CD8-positive, alpha-beta memory T cell (primary cell): ENCODE measurements around the gene AP4S1. TPM values are rescaled to one million over a fixed set of nuclear protein-coding genes. Genes with fewer than 3 reads are reported as not detected.
"Not testable (repeated sequence)": the region's sequence is repeated elsewhere in the genome, so short reads cannot be mapped to it uniquely, and the experiment has no call there.

Experiments used
- CTCF ChIA-PET: fragments of 350-600 bp; sonication (Branson Sonifier 250); formaldehyde crosslinking; loops from one replicate; lab custom pipeline; 2021; ENCODE audit warnings: antibody characterized with exemption; lab: Charles Lee
- POLR2A ChIA-PET: fragments of 350-600 bp; sonication (Branson Sonifier 250); formaldehyde crosslinking; loops from one replicate; lab custom pipeline; 2021; ENCODE audit warnings: antibody characterized with exemption; lab: Charles Lee
- DNase-seq, 5 donors: peaks; one replicate each; pipeline versions ENCODE4 v3.0.0 to v3.0.0-alpha.2; 2020 to 2022; ENCODE audit warnings: mixed read lengths in 1 of 5
- H3K27ac ChIP-seq: one replicate; pipeline ENCODE4 v1.7.0; 2013; ENCODE audit warnings: low read depth, mild to moderate bottlenecking, low read length, moderate library complexity
- H3K27me3 ChIP-seq: 2 replicates; pipeline ENCODE4 v1.7.0; 2013; ENCODE audit warnings: low read length, mild to moderate bottlenecking; ENCODE audit not compliant: insufficient read depth, poor library complexity, severe bottlenecking
- H3K36me3 ChIP-seq: 2 replicates; pipeline ENCODE4 v1.7.0; 2013; ENCODE audit warnings: mild to moderate bottlenecking, low read length, moderate library complexity; ENCODE audit not compliant: insufficient read depth
- H3K4me1 ChIP-seq: 2 replicates; pipeline ENCODE4 v1.7.0; 2013; ENCODE audit warnings: mild to moderate bottlenecking, low read length, moderate library complexity; ENCODE audit not compliant: insufficient read depth
- H3K4me3 ChIP-seq: 2 replicates; pipeline ENCODE4 v1.7.0; 2013; ENCODE audit warnings: mild to moderate bottlenecking, low read length
- H3K9me3 ChIP-seq: 2 replicates; pipeline ENCODE4 v1.7.0; 2013; ENCODE audit warnings: mild to moderate bottlenecking, low read length
- H3K27ac Mint-ChIP-seq, 8 donors: one replicate each; pipeline ENCODE4 v1.8.0; 2020 to 2021; ENCODE audit warnings: mixed read lengths in 8 of 8, mild to moderate bottlenecking in 6 of 8, inconsistent platforms in 3 of 8, moderate library complexity in 3 of 8
- H3K27me3 Mint-ChIP-seq, 2 donors: one replicate each; pipeline ENCODE4 v1.8.0; 2020 to 2021; ENCODE audit warnings: mixed read lengths in 2 of 2, mild to moderate bottlenecking in 1 of 2, moderate library complexity in 1 of 2
- H3K36me3 Mint-ChIP-seq, 3 donors: one replicate each; pipeline ENCODE4 v1.8.0; 2020 to 2021; ENCODE audit warnings: mixed read lengths in 3 of 3, inconsistent platforms in 1 of 3, mild to moderate bottlenecking in 1 of 3
- H3K4me1 Mint-ChIP-seq, 3 donors: one replicate each; pipeline ENCODE4 v1.8.0; 2020 to 2021; ENCODE audit warnings: mixed read lengths in 3 of 3, inconsistent platforms in 1 of 3, mild to moderate bottlenecking in 1 of 3
- H3K4me3 Mint-ChIP-seq, 7 donors: one replicate each; pipeline ENCODE4 v1.8.0; 2020 to 2021; ENCODE audit warnings: mixed read lengths in 7 of 7, mild to moderate bottlenecking in 6 of 7, moderate library complexity in 4 of 7, inconsistent platforms in 2 of 7
- H3K9me3 Mint-ChIP-seq, 5 donors: one replicate each; pipeline ENCODE4 v1.8.0; 2020 to 2022; ENCODE audit warnings: mixed read lengths in 5 of 5, mild to moderate bottlenecking in 3 of 5, moderate library complexity in 2 of 5, inconsistent platforms in 1 of 5
- polyA plus RNA-seq: library from polyadenylated mRNA; unstranded; fragments of 300-500 nt; fragmentation: Illumina TruSeq; gene quantifications from one replicate; pipeline ENCODE4 v1.2.3, GENCODE V29; 2021
- total RNA-seq, 2 experiments: library from RNA; stranded (reverse); gene quantifications; one replicate each; pipeline ENCODE4 v1.2.3, GENCODE V29; 2021

AP4S1 gene
- total and polyA plus RNA-seq, 3 experiments from 2014 or later: 7.1 to 10.8 (median 9.9) TPM

DNA sequence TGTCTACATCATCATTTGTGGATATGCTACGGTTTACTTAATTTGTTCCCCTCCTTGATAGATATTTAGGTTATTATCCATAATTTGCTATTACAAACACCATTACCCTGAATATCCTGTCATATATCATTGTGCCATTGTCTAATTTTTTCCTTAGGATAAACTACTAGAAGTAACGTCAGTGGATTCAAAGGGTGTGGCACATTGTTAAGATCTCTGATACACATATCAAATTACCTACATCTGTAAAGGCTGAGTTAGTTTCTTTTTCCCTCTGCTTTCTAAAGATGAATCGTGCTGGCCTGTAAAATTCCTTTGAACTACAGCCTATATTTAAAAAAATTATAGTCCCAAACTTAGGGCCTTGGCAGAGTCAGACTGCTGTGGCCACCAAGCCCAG is 54.6 kb downstream of the AP4S1 start:
- Mint-ChIP-seq H3K36me3 (peaks cover 4 to 54% (median 18%) of the 10 kb centered on the region in 3 donors), H3K4me1 (no peaks in the 10 kb centered on the region), H3K27me3 (peaks cover 0 to 1% of the 10 kb centered on the region in 2 donors), H3K9me3 (peaks cover 0 to 3% (median 0%) of the 10 kb centered on the region in 5 donors), H3K27ac (peak overlapping the region in 2 of 8 donors; percentile 54 to 81), H3K4me3 (no peak overlapping the region)
- Histone ChIP-seq H3K4me1 (no peaks in the 10 kb centered on the region), H3K4me3 (no peak overlapping the region), H3K36me3 (no peaks in the 10 kb centered on the region), H3K27me3 (no peaks in the 10 kb centered on the region), H3K9me3 (no peaks in the 10 kb centered on the region), H3K27ac (no peak overlapping the region)
- ChIA-PET POLR2A (no interaction called here), CTCF (no interaction called here)
- no peak for DNase-seq

DNA sequence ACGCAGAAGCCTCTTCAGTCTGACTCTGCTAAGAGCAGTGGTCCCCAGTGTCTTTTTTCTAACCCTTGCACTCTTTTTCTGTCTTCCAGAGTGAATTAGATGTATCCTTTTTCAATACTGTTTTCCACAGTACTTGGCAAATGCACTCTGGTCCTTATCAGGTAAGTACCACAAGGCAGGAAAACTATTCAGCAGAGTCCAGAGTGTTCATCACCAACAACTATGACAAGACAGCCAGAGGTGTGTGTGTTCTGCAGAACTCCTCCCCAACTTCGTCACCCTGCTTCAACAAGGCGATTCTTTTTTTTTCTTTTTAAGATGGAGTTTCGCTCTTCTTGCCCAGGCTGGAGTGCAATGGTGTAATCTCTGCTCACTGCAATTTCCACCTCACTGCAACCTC is 55.0 kb downstream of the AP4S1 start:
- H3K4me1 Mint-ChIP-seq: no peaks in the 10 kb centered on the region
- Histone ChIP-seq H3K27ac (no peak overlapping the region), H3K36me3 (no peaks in the 10 kb centered on the region), H3K4me3 (no peak overlapping the region), H3K27me3 (no peaks in the 10 kb centered on the region), H3K4me1 (no peaks in the 10 kb centered on the region), H3K9me3 (no peaks in the 10 kb centered on the region)
- CTCF ChIA-PET: no interaction called here
- H3K27ac Mint-ChIP-seq: peak overlapping the region in 2 of 8 donors; percentile 11 to 81
- no peaks in the 10 kb centered on the region for H3K9me3 Mint-ChIP-seq
- no peak overlapping the region for H3K4me3 Mint-ChIP-seq
- no peak for DNase-seq
- H3K27me3 Mint-ChIP-seq: peaks cover 0 to 1% of the 10 kb centered on the region in 2 donors
- POLR2A ChIA-PET: no interaction called here
- peaks cover 0 to 53% (median 14%) of the 10 kb centered on the region in 3 donors for H3K36me3 Mint-ChIP-seq

DNA sequence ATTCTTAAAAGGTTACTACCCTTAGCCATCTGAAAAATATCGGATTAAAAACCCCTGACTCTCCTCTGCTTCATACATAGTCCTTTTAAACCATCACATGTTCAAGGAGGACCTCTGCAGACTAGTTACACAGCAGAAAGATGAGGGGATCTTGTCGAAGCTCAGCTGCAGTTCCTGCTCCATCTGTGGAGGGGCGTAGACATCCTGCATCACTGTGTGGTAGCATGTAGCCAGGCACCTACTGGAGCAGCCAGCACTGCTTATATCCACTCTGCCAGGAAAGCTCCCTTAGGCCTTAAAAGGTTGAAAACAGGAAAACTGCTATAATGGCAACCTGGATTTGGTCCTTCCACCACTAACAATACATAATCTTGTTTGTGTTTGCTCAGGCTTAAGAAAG is 58.3 kb downstream of the AP4S1 start:
- no peak overlapping the region for H3K4me3 Mint-ChIP-seq

GRCh38 chr14:31084385-31084784 is 58.9 kb downstream of the AP4S1 start:
- no peaks in the 10 kb centered on the region for H3K9me3 ChIP-seq
- Mint-ChIP-seq H3K4me1 (no peaks in the 10 kb centered on the region), H3K27me3 (no peaks in the 10 kb centered on the region), H3K27ac (no peak overlapping the region), H3K36me3 (peaks cover 0 to 39% (median 10%) of the 10 kb centered on the region in 3 donors), H3K4me3 (no peak overlapping the region), H3K9me3 (no peaks in the 10 kb centered on the region)
- H3K36me3 ChIP-seq: no peaks in the 10 kb centered on the region
- ChIA-PET CTCF (no interaction called here), POLR2A (no interaction called here)
- no peaks in the 10 kb centered on the region for H3K4me1 ChIP-seq
- no peak overlapping the region for H3K27ac ChIP-seq
- no peaks in the 10 kb centered on the region for H3K27me3 ChIP-seq
- DNase-seq: no peak
- no peak overlapping the region for H3K4me3 ChIP-seq

More for the DNA sequence above, 58.3 kb downstream of the AP4S1 start:
- POLR2A ChIA-PET: no interaction called here
- H3K4me3 ChIP-seq: no peak overlapping the region
- no peak overlapping the region for H3K27ac Mint-ChIP-seq
- H3K27ac ChIP-seq: no peak overlapping the region
- H3K27me3 Mint-ChIP-seq: peaks cover 0 to 1% of the 10 kb centered on the region in 2 donors
- no peaks in the 10 kb centered on the region for H3K4me1 Mint-ChIP-seq
- no peak for DNase-seq
- CTCF ChIA-PET: no interaction called here
- H3K27me3 ChIP-seq: no peaks in the 10 kb centered on the region
- no peaks in the 10 kb centered on the region for H3K9me3 ChIP-seq
- H3K9me3 Mint-ChIP-seq: no peaks in the 10 kb centered on the region
- H3K4me1 ChIP-seq: no peaks in the 10 kb centered on the region
- peaks cover 0 to 43% (median 10%) of the 10 kb centered on the region in 3 donors for H3K36me3 Mint-ChIP-seq
- no peaks in the 10 kb centered on the region for H3K36me3 ChIP-seq

DNA sequence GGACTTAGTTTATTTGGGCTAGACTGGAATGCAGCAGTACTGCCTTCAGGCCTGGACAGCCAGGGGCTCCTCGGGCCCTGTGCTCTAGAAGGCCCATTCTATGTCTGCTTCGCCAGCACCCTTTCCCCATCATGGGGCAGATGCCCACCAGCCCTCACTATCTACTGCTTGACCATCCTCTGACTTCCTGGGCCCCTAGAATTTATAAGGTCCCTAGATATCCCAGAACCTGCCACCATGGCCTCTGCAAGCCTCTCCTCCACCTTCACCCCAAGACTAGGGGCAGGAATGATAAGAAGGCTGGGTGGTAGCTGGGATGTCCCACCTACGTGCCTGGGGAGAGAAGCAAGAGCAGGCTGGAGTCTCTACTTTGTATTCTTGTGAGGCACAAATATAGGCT is 59.6 kb downstream of the AP4S1 start:
- POLR2A ChIA-PET: no interaction called here
- no peak overlapping the region for H3K4me3 ChIP-seq
- H3K27me3 ChIP-seq: no peaks in the 10 kb centered on the region
- peaks cover 0 to 38% (median 10%) of the 10 kb centered on the region in 3 donors for H3K36me3 Mint-ChIP-seq
- H3K4me1 Mint-ChIP-seq: no peaks in the 10 kb centered on the region
- H3K27me3 Mint-ChIP-seq: no peaks in the 10 kb centered on the region
- no peaks in the 10 kb centered on the region for H3K9me3 ChIP-seq
- H3K27ac ChIP-seq: no peak overlapping the region
- CTCF ChIA-PET: interaction anchor here (1.1 to 1.6 kb wide), 2 partner anchors 59 to 104 kb away, joined by 3 to 4 read pairs; partner anchors contain the start of gene STRN3
- no peak for DNase-seq
- no peaks in the 10 kb centered on the region for H3K4me1 ChIP-seq
- no peak overlapping the region for H3K4me3 Mint-ChIP-seq
- no peak overlapping the region for H3K27ac Mint-ChIP-seq
- no peaks in the 10 kb centered on the region for H3K36me3 ChIP-seq
- no peaks in the 10 kb centered on the region for H3K9me3 Mint-ChIP-seq

DNA sequence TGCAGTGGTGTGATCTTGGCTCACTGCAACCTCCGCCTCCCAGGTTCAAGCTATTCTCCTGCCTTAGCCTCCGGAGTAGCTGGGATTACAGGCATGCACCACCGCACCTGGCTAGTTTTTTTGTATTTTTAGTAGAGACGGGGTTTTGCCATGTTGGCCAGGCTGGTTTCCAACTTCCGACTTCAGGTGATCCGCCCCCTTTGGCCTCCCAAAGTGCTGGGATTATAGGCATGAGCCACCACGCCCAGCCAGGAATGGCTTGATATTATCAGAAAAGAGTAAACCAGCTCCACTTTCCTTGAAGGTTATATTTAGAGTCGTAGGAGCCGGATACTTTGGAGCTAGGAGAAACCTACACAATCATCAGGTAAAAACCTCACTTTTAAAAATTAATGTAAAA is 61.0 kb downstream of the AP4S1 start:
- H3K27me3 Mint-ChIP-seq, H3K36me3 ChIP-seq, H3K9me3 Mint-ChIP-seq, DNase-seq, H3K27ac Mint-ChIP-seq, H3K4me1 ChIP-seq, H3K27ac ChIP-seq, H3K9me3 ChIP-seq, H3K4me3 Mint-ChIP-seq, POLR2A ChIA-PET, H3K4me1 Mint-ChIP-seq, H3K4me3 ChIP-seq, H3K27me3 ChIP-seq: not testable (repeated sequence)
- H3K36me3 Mint-ChIP-seq: peaks cover 0 to 24% (median 10%) of the 10 kb centered on the region in 3 donors
- CTCF ChIA-PET: interaction anchor here (1.6 kb wide), 1 partner anchor 105 kb away, joined by 4 read pairs; no protein-coding TSS in a partner anchor

DNA sequence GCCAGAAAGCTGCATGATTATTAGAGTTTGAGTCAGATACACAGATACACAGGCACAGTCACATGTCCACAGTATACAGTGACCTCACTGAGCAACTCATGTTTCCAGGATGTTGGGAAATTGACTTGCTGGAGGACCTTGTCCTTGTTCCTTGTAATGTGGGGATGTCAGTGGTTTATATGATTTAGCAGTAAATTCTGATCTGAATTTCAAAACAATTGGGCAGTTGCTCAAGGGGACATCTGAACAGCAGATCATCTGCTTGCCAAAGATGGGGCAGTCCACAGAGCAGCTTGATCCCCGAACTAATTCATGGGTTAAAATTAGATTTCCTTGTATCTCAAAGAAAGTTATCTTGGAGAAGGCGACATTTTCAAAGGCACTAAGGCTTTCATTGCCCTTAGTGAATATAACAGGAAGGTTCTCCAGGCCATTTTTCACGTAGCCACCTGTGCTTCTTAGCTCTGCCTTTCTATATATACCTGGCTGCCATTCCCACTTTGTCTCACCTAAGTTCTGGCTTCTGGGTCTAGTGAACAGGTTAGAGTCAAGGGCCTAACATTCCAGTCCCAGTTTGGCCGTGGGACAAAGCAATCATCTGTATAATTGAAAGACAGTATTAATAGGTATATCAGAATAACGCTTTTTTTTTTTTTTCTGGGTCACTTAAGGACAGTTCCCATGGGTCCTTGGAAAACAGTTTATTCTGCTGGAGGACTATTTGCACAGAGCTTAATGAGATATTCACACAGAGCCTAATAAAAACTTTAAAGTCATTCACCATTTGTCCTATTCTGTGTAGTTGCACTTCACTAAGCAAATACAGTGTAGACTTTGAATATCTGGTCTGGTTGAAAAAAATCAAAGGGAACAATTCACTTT is 65.7 kb downstream of the AP4S1 start:
- no peak overlapping the region for H3K4me3 ChIP-seq
- H3K4me1 Mint-ChIP-seq: no peaks in the 10 kb centered on the region
- no peaks in the 10 kb centered on the region for H3K27me3 Mint-ChIP-seq
- H3K27ac Mint-ChIP-seq: peak overlapping the region in 2 of 8 donors; percentile 39 to 52
- no peaks in the 10 kb centered on the region for H3K36me3 ChIP-seq
- no peak overlapping the region for H3K4me3 Mint-ChIP-seq
- ChIA-PET POLR2A (no interaction called here), CTCF (interaction anchor here (1.3 kb wide), 1 partner anchor 17 kb away, joined by 5 read pairs; no protein-coding TSS in a partner anchor)
- H3K27me3 ChIP-seq: no peaks in the 10 kb centered on the region
- DNase-seq: no peak
- no peaks in the 10 kb centered on the region for H3K4me1 ChIP-seq
- H3K9me3 ChIP-seq: no peaks in the 10 kb centered on the region
- no peak overlapping the region for H3K27ac ChIP-seq
- H3K36me3 Mint-ChIP-seq: peaks cover 0 to 4% (median 3%) of the 10 kb centered on the region in 3 donors
- no peaks in the 10 kb centered on the region for H3K9me3 Mint-ChIP-seq

- DNase-seq: no peak
- ChIA-PET POLR2A (no interaction called here), CTCF (no interaction called here)
- H3K4me1 Mint-ChIP-seq: no peaks in the 10 kb centered on the region
- H3K9me3 ChIP-seq: no peaks in the 10 kb centered on the region
- H3K4me3 ChIP-seq: no peak overlapping the region
- no peaks in the 10 kb centered on the region for H3K27me3 ChIP-seq
- no peaks in the 10 kb centered on the region for H3K4me1 ChIP-seq
- H3K27me3 Mint-ChIP-seq: no peaks in the 10 kb centered on the region
- no peaks in the 10 kb centered on the region for H3K36me3 ChIP-seq
- peak overlapping the region in 2 of 8 donors; percentile 39 to 84 for H3K27ac Mint-ChIP-seq
- H3K27ac ChIP-seq: no peak overlapping the region
- H3K9me3 Mint-ChIP-seq: no peaks in the 10 kb centered on the region
- no peak overlapping the region for H3K4me3 Mint-ChIP-seq
- H3K36me3 Mint-ChIP-seq: peaks cover 0 to 5% (median 5%) of the 10 kb centered on the region in 3 donors
Observed at GRCh38 chr14:31092160-31092708, 66.8 kb downstream of the AP4S1 start.
